Cortex of kidney (tissue), 1 donor: ENCODE results near the gene CAMK1D.
"Not testable (repeated sequence)": the region's sequence is repeated elsewhere in the genome, so short reads cannot be mapped to it uniquely, and the experiment has no call there.

Experiments used
- DNase-seq: peaks from one replicate; lab custom pipeline; 2025; lab: John Stamatoyannopoulos, UW

The CAMK1D gene

GRCh38 chr10:12848439-12849173, 499.3 kb downstream of the CAMK1D start:
- DNase-seq: no peak

- no peak for DNase-seq
These were observed 500.2 kb downstream of the CAMK1D start for GRCh38 chr10:12849319-12850181.

- DNase-seq: no peak
These were observed 503.3 kb downstream of the CAMK1D start for GRCh38 chr10:12852687-12853086.

GRCh38 chr10:12854988-12855387, 505.6 kb downstream of the CAMK1D start:
- DNase-seq: no peak

GRCh38 chr10:12862459-12862858, 513.1 kb downstream of the CAMK1D start:
- no peak for DNase-seq

GRCh38 chr10:12865515-12865914, 516.2 kb downstream of the CAMK1D start:
- DNase-seq: not testable (repeated sequence)

GRCh38 chr10:12868229-12868628, 518.9 kb downstream of the CAMK1D start:
- no peak for DNase-seq

- DNase-seq: no peak
These were observed 520.1 kb downstream of the CAMK1D start for GRCh38 chr10:12869427-12869826.

- DNase-seq: no peak
These were observed 523.2 kb downstream of the CAMK1D start for GRCh38 chr10:12872577-12872976.

- DNase-seq: no peak
These were observed 523.8 kb downstream of the CAMK1D start for GRCh38 chr10:12873172-12873571.

- DNase-seq: no peak
These were observed 525.2 kb downstream of the CAMK1D start for GRCh38 chr10:12874501-12874900.

GRCh38 chr10:12875100-12875499, 525.8 kb downstream of the CAMK1D start:
- no peak for DNase-seq

GRCh38 chr10:12876266-12876665, 526.9 kb downstream of the CAMK1D start:
- DNase-seq: no peak

- DNase-seq: no peak
These were observed 527.8 kb downstream of the CAMK1D start for GRCh38 chr10:12877150-12877549.

- no peak for DNase-seq
These were observed 531.1 kb downstream of the CAMK1D start for GRCh38 chr10:12880423-12880822.

- no peak for DNase-seq
These were observed 535.5 kb downstream of the CAMK1D start for GRCh38 chr10:12884851-12885250.
